Breast epithelium (tissue), 3 donors: ENCODE results near the gene PRSS38.

Experiments used
- POLR2A ChIP-seq: fragments of 450-650 bp; IDR thresholded peaks from one replicate; pipeline ENCODE4 v1.6.1; 2016; ENCODE audit warnings: antibody characterized with exemption, mild to moderate bottlenecking, moderate library complexity
- POLR2AphosphoS5 ChIP-seq, 3 donors: sonication (generic); formaldehyde crosslinking; IDR thresholded peaks; one replicate each; pipeline ENCODE4 v1.6.1; 2017; ENCODE audit warnings: antibody characterized with exemption in 3 of 3
- TF ChIP-seq, protein P1 (sequence below), 3 donors: fragments of 450-650 bp; IDR thresholded peaks; one replicate each; pipeline ENCODE4 v1.5.1; 2016 to 2017; ENCODE audit warnings: antibody characterized with exemption in 3 of 3, mild to moderate bottlenecking in 3 of 3, moderate library complexity in 3 of 3

DNA sequence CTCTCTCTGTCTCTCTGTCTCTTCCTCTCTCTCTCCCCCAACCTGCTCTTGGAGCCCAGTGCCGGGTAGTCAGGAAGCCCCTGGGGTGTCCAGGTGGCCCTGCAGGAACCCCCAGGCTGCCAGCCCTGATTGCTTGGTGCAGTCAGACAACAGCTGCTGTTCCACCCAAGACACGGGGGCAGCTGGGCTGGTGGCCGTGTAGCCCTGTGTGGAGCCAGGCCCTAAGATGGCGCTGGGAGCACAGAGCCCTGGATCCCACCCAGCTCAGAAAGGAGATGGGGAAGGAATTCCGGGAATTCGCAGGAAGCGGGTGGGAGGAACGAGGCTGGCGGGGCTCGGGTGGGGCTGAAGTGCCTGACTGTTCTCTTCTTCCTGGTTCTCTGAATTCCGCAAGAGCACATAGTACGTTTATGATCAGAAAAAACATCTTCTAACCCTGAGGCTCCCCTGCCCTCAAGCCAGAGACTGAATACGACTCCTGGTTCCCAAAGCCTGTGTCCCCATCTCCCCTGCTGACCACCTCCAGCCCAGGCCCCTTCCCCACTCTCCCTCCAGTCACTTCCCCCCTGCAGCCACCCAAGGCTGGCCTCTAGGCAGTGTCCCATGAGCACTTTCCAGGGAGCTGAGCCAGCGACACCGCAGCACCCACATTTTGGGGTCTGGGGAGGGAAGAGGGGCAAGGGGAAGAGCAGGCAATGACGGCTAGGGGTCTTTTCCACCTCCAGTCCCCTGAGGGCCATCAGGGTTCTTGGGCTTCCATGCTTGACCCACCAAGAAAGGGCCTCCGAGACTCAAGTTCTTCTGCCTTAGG lies 77.2 kb downstream of the PRSS38 start:
- TF ChIP-seq, protein P1, sequence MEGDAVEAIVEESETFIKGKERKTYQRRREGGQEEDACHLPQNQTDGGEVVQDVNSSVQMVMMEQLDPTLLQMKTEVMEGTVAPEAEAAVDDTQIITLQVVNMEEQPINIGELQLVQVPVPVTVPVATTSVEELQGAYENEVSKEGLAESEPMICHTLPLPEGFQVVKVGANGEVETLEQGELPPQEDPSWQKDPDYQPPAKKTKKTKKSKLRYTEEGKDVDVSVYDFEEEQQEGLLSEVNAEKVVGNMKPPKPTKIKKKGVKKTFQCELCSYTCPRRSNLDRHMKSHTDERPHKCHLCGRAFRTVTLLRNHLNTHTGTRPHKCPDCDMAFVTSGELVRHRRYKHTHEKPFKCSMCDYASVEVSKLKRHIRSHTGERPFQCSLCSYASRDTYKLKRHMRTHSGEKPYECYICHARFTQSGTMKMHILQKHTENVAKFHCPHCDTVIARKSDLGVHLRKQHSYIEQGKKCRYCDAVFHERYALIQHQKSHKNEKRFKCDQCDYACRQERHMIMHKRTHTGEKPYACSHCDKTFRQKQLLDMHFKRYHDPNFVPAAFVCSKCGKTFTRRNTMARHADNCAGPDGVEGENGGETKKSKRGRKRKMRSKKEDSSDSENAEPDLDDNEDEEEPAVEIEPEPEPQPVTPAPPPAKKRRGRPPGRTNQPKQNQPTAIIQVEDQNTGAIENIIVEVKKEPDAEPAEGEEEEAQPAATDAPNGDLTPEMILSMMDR (IDR thresholded peaks at IDR 0.05): no peak
- TF ChIP-seq POLR2AphosphoS5 (IDR thresholded peaks at IDR 0.05) (no peak), POLR2A (no peak)
